Measurements from ENCODE around the gene RABGAP1L. TPM values are rescaled to one million over a fixed set of nuclear protein-coding genes. Genes with fewer than 3 reads are reported as not detected.

RABGAP1L gene
- total RNA-seq, 1 experiment from 2014 or later, result 29.3 TPM

GRCh38 chr1:174748586-174748985, 589.3 kb downstream of the RABGAP1L start (continued):
- TF ChIP-seq ZBTB33 (IDR thresholded peaks at IDR 0.05; ENCODE audit: extremely low read depth, insufficient replicate concordance, low read length) (no peak), CEBPB (IDR thresholded peaks at IDR 0.05; ENCODE audit: low read depth) (no peak), ATF3 (IDR thresholded peaks at IDR 0.05) (no peak), SP1 (IDR thresholded peaks at IDR 0.05; ENCODE audit: low read depth) (no peak), POLR2AphosphoS5 (IDR thresholded peaks at IDR 0.05; ENCODE audit: low read depth, low read length) (no peak), FOSL1 (IDR thresholded peaks at IDR 0.05; ENCODE audit: low read depth) (no peak)

- no peaks in the 10 kb centered on the region for H3K4me1 ChIP-seq (ENCODE audit: control insufficient read depth in 1 of 2, insufficient read depth in 2 of 2, low read length in 2 of 2)
- ChIA-PET CTCF (no interaction called here), POLR2A (no interaction called here), RAD21 (ENCODE audit: low non-redundant PET in 1 of 2, low total read pairs in 2 of 2, uncharacterized antibody in 2 of 2, unreplicated experiment in 2 of 2) (no interaction called here)
- H3K4me2 ChIP-seq (ENCODE audit: low read length), result no peak overlapping the region
- no peaks in the 10 kb centered on the region for H4K20me1 ChIP-seq (ENCODE audit: insufficient read depth)
- H3K79me2 ChIP-seq (ENCODE audit: insufficient read depth, low read length), result no peaks in the 10 kb centered on the region
- BruUV-seq (replicated peaks), result no TSS peak
- no peak for DNase-seq (ENCODE audit: low read depth, low spot score)
- no peak for ATAC-seq
- H3K9me2 ChIP-seq (ENCODE audit: insufficient read depth), result no peaks in the 10 kb centered on the region
- no peak overlapping the region for H3K4me3 ChIP-seq (replicated peaks in 1 of 2; ENCODE audit: low read depth in 1 of 2, low read length in 2 of 2)
- H3K27me3 ChIP-seq (ENCODE audit: insufficient read depth, low read length), result no peaks in the 10 kb centered on the region
- no peak overlapping the region for H3K27ac ChIP-seq (ENCODE audit: low read depth, low read length)
- H2AFZ ChIP-seq (ENCODE audit: low read depth, low read length, poor library complexity, severe bottlenecking), result no peak overlapping the region
- intact Hi-C loops (cut with micrococcal nuclease), result no loop called here
- TF ChIP-seq ZFX (IDR thresholded peaks at IDR 0.05) (no peak), MAX (IDR thresholded peaks at IDR 0.05) (no peak), POLR2A (IDR thresholded peaks at IDR 0.05; ENCODE audit: borderline replicate concordance, extremely low read depth, insufficient read depth, insufficient read length) (no peak), CEBPB (IDR thresholded peaks at IDR 0.05; ENCODE audit: low read depth) (no peak), FOSL1 (IDR thresholded peaks at IDR 0.05; ENCODE audit: low read depth) (no peak), EZH2 (IDR thresholded peaks at IDR 0.05) (no peak), RAD21 (IDR thresholded peaks at IDR 0.05; ENCODE audit: low read depth) (no peak), CTCF (IDR thresholded peaks at IDR 0.05 in 2 of 3, conservative IDR thresholded peaks at IDR 0.05 in 1 of 3; ENCODE audit: borderline replicate concordance in 1 of 3, insufficient read depth in 1 of 3, low read depth in 2 of 3, low read length in 2 of 3) (no peak), CBX3 (IDR thresholded peaks at IDR 0.05; ENCODE audit: low read depth) (no peak), SRF (IDR thresholded peaks at IDR 0.05; ENCODE audit: low read depth) (no peak), ELF1 (IDR thresholded peaks at IDR 0.05; ENCODE audit: borderline replicate concordance, low read depth) (no peak), ATF3 (IDR thresholded peaks at IDR 0.05) (no peak), POLR2AphosphoS5 (IDR thresholded peaks at IDR 0.05; ENCODE audit: low read depth, low read length) (no peak), TCF7L2 (IDR thresholded peaks at IDR 0.05; ENCODE audit: borderline replicate concordance, extremely low read depth, insufficient read depth, insufficient read length) (no peak), REST (IDR thresholded peaks at IDR 0.05; ENCODE audit: low read depth) (no peak)
- no peaks in the 10 kb centered on the region for H3K36me3 ChIP-seq (ENCODE audit: control insufficient read depth in 1 of 2, insufficient read depth in 2 of 2, low read length in 2 of 2)
- no peak overlapping the region for H3K9ac ChIP-seq (ENCODE audit: low read length)
- no peaks in the 10 kb centered on the region for H3K9me3 ChIP-seq (ENCODE audit: control insufficient read depth in 1 of 2, insufficient read depth in 1 of 2, low read depth in 1 of 2, low read length in 2 of 2)
Observed at GRCh38 chr1:174753131-174753530, 593.8 kb downstream of the RABGAP1L start.

All from HCT116 (cell line).